HTERT RPE-1 (cell line): ENCODE data around the gene AEN.
"Not testable (repeated sequence)": the region's sequence is repeated elsewhere in the genome, so short reads cannot be mapped to it uniquely, and the experiment has no call there.

Source experiments
- in situ Hi-C: fragments of 300-500 bp; cut with MboI; formaldehyde crosslinking; loops from 4 replicates; pipeline ENCODE4 v1.14.3; 2020; ENCODE audit warnings: low sequenced_read_pairs

The AEN gene

GRCh38 chr15:88630798-88631463 is 9.8 kb downstream of the AEN start:
- in situ Hi-C loops = no loop called here

GRCh38 chr15:88631464-88632028 is 10.4 kb downstream of the AEN start:
- in situ Hi-C loops = no loop called here

- in situ Hi-C loops = not testable (repeated sequence)
These were observed 11.7 kb downstream of the AEN start for GRCh38 chr15:88632797-88633196.

GRCh38 chr15:88634449-88634848 is 13.3 kb downstream of the AEN start:
- in situ Hi-C loops = no loop called here

GRCh38 chr15:88635318-88635717 is 14.2 kb downstream of the AEN start:
- in situ Hi-C loops = no loop called here

- in situ Hi-C loops = no loop called here
These were observed 14.9 kb downstream of the AEN start for GRCh38 chr15:88636050-88636449.

- in situ Hi-C loops = no loop called here
These were observed 15.5 kb downstream of the AEN start for GRCh38 chr15:88636654-88637053.

- in situ Hi-C loops = no loop called here
These were observed 16.3 kb downstream of the AEN start for GRCh38 chr15:88637436-88637835.

- in situ Hi-C loops = no loop called here
These were observed 16.9 kb downstream of the AEN start for GRCh38 chr15:88637841-88638625.

GRCh38 chr15:88638626-88639372 is 17.7 kb downstream of the AEN start, which contains the start of gene ISG20:
TSS of gene ISG20 (plus strand) at chr15:88639016. CDS start at chr15:88639367, 351 bp downstream.
- in situ Hi-C loops = no loop called here

GRCh38 chr15:88641959-88642452 is 20.9 kb downstream of the AEN start:
- in situ Hi-C loops = no loop called here

- in situ Hi-C loops = not testable (repeated sequence)
These were observed 21.4 kb downstream of the AEN start for GRCh38 chr15:88642514-88642913.

- in situ Hi-C loops = no loop called here
These were observed 23.6 kb downstream of the AEN start for GRCh38 chr15:88644741-88645140.

GRCh38 chr15:88645171-88646087 is 24.3 kb downstream of the AEN start:
- in situ Hi-C loops = no loop called here

- in situ Hi-C loops = no loop called here
These were observed 24.9 kb downstream of the AEN start for GRCh38 chr15:88646088-88646405.

GRCh38 chr15:88646951-88647350 is 25.8 kb downstream of the AEN start:
- in situ Hi-C loops = no loop called here

- in situ Hi-C loops = no loop called here
These were observed 26.4 kb downstream of the AEN start for GRCh38 chr15:88647351-88648105.

- in situ Hi-C loops = no loop called here
These were observed 27.4 kb downstream of the AEN start for GRCh38 chr15:88648357-88649214.
